ENCODE measurements around the gene PREP. TPM values are rescaled to one million over a fixed set of nuclear protein-coding genes. Genes with fewer than 3 reads are reported as not detected.

The PREP gene
- total and polyA plus RNA-seq, 9 donors = 12.5 to 34.2 (median 21.8) TPM

- no peaks in the 10 kb centered on the region for H3K4me1 ChIP-seq (ENCODE audit: insufficient read depth)
- DNase-seq = no peak
- intact Hi-C loops (cut with DNase I) = no loop called here
- H3K36me3 ChIP-seq = no peaks in the 10 kb centered on the region
- H3K9me3 ChIP-seq = no peaks in the 10 kb centered on the region
- H3K27me3 ChIP-seq = no peaks in the 10 kb centered on the region
- no peak overlapping the region for H3K4me3 ChIP-seq
- H3K27ac ChIP-seq = no peak overlapping the region
- TF ChIP-seq POLR2A (IDR thresholded peaks at IDR 0.05) (no peak), EP300 (IDR thresholded peaks at IDR 0.05) (no peak)
- 68 to 72% (median 69%) methylated on average over 5 of the region's 5 CpGs for WGBS, 3 donors
These were observed 13.3 kb downstream of the PREP start for GRCh38 chr6:105389543-105389942.

- Histone ChIP-seq H3K27ac (no peak overlapping the region), H3K36me3 (no peaks in the 10 kb centered on the region), H3K4me1 (ENCODE audit: insufficient read depth) (peaks cover 2% of the 10 kb centered on the region), H3K4me3 (no peak overlapping the region), H3K9me3 (no peaks in the 10 kb centered on the region), H3K27me3 (no peaks in the 10 kb centered on the region)
- 73 to 79% (median 75%) methylated on average over 6 of the region's 6 CpGs for WGBS, 3 donors
- no peak for TF ChIP-seq POLR2A (IDR thresholded peaks at IDR 0.05)
- TF ChIP-seq, protein P1, sequence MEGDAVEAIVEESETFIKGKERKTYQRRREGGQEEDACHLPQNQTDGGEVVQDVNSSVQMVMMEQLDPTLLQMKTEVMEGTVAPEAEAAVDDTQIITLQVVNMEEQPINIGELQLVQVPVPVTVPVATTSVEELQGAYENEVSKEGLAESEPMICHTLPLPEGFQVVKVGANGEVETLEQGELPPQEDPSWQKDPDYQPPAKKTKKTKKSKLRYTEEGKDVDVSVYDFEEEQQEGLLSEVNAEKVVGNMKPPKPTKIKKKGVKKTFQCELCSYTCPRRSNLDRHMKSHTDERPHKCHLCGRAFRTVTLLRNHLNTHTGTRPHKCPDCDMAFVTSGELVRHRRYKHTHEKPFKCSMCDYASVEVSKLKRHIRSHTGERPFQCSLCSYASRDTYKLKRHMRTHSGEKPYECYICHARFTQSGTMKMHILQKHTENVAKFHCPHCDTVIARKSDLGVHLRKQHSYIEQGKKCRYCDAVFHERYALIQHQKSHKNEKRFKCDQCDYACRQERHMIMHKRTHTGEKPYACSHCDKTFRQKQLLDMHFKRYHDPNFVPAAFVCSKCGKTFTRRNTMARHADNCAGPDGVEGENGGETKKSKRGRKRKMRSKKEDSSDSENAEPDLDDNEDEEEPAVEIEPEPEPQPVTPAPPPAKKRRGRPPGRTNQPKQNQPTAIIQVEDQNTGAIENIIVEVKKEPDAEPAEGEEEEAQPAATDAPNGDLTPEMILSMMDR (IDR thresholded peaks at IDR 0.05) = no peak
- TF ChIP-seq EP300 (IDR thresholded peaks at IDR 0.05) = no peak
- DNase-seq = no peak
- intact Hi-C loops (cut with DNase I) = no loop called here
These were observed 14.5 kb downstream of the PREP start for GRCh38 chr6:105388392-105388791.

- no peak for DNase-seq
- Histone ChIP-seq H3K27ac (no peak overlapping the region), H3K9me3 (no peaks in the 10 kb centered on the region), H3K4me1 (ENCODE audit: insufficient read depth) (peaks cover 6% of the 10 kb centered on the region), H3K4me3 (no peak overlapping the region), H3K27me3 (no peaks in the 10 kb centered on the region), H3K36me3 (no peaks in the 10 kb centered on the region)
- TF ChIP-seq EP300 (IDR thresholded peaks at IDR 0.05) (no peak), POLR2A (IDR thresholded peaks at IDR 0.05) (no peak)
- TF ChIP-seq, protein P1 (IDR thresholded peaks at IDR 0.05) = no peak
- WGBS, 3 donors = 86 to 96% (median 96%) methylated on average over 6 of the region's 6 CpGs
- intact Hi-C loops (cut with DNase I) = no loop called here
These were observed 18.9 kb downstream of the PREP start for GRCh38 chr6:105384004-105384403.

DNA sequence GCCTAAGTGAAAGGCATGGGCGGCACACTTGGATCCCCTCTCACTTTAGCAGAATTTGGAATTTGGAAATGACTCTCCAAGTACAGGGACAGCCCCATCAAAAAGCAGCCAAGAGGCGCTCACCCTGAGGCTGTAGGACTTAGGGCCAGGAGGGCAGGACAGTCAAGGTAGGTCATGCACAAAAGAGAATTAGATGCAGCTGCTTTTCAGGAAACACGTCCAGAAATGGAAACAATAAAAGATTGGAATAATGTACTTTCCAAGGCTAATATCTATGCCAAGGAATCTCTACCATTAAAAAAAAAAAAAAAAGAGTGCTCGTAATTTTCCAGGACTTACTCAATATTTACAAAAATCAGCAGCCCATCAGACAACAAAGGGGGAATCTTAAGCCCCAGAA is 19.9 kb downstream of the PREP start:
- no peak for DNase-seq
- intact Hi-C loops (cut with DNase I) = no loop called here
- Histone ChIP-seq H3K36me3 (no peaks in the 10 kb centered on the region), H3K27ac (no peak overlapping the region), H3K4me3 (no peak overlapping the region), H3K4me1 (ENCODE audit: insufficient read depth) (peaks cover 6% of the 10 kb centered on the region), H3K9me3 (no peaks in the 10 kb centered on the region), H3K27me3 (no peaks in the 10 kb centered on the region)
- TF ChIP-seq, protein P1 (IDR thresholded peaks at IDR 0.05) = no peak
- TF ChIP-seq EP300 (IDR thresholded peaks at IDR 0.05) (no peak), POLR2A (IDR thresholded peaks at IDR 0.05) (no peak)
- 36 to 52% (median 39%) methylated on average over 4 of the region's 4 CpGs for WGBS, 3 donors

GRCh38 chr6:105382496-105382895 is 20.4 kb downstream of the PREP start:
- 68 to 81% (median 80%) methylated on average over 2 of the region's 2 CpGs for WGBS, 3 donors
- Histone ChIP-seq H3K4me3 (no peak overlapping the region), H3K36me3 (no peaks in the 10 kb centered on the region), H3K4me1 (ENCODE audit: insufficient read depth) (peaks cover 6% of the 10 kb centered on the region), H3K27me3 (no peaks in the 10 kb centered on the region), H3K27ac (no peak overlapping the region), H3K9me3 (no peaks in the 10 kb centered on the region)
- DNase-seq = no peak
- intact Hi-C loops (cut with DNase I) = no loop called here
- TF ChIP-seq EP300 (IDR thresholded peaks at IDR 0.05) (no peak), POLR2A (IDR thresholded peaks at IDR 0.05) (no peak)
- TF ChIP-seq, protein P1 (IDR thresholded peaks at IDR 0.05) = no peak

All from ovary (tissue), 9 donors.